KMS-11 (cell line): ENCODE results near the gene IL22.

Experiments used
- H2AFZ ChIP-seq: fragments of 200-600 bp; sonication (generic); 2 replicates; pipeline ENCODE4 v1.6.1; 2016; ENCODE audit warnings: antibody characterized with exemption, mixed run types, low read depth
- H3K27ac ChIP-seq: fragments of 200-600 bp; sonication (generic); 2 replicates; pipeline ENCODE4 v1.6.1; 2016; ENCODE audit warnings: mild to moderate bottlenecking, mixed run types
- H3K27me3 ChIP-seq: fragments of 200-600 bp; sonication (generic); 2 replicates; pipeline ENCODE4 v1.6.1; 2017; ENCODE audit warnings: mild to moderate bottlenecking, low read depth, mixed run types, moderate library complexity; ENCODE audit not compliant: insufficient read depth
- H3K36me3 ChIP-seq: fragments of 200-600 bp; sonication (generic); 2 replicates; pipeline ENCODE4 v1.6.1; 2017; ENCODE audit warnings: mild to moderate bottlenecking, mixed run types; ENCODE audit not compliant: insufficient read depth
- H3K4me1 ChIP-seq: fragments of 200-600 bp; sonication (generic); 2 replicates; pipeline ENCODE4 v1.6.1; 2016; ENCODE audit warnings: mild to moderate bottlenecking, low read depth, mixed run types; ENCODE audit not compliant: poor library complexity, severe bottlenecking
- H3K4me2 ChIP-seq: fragments of 200-600 bp; sonication (generic); 2 replicates; pipeline ENCODE4 v1.7.0; 2016; ENCODE audit warnings: mild to moderate bottlenecking, mixed run types
- H3K4me3 ChIP-seq: fragments of 200-600 bp; sonication (generic); IDR thresholded peaks from 2 replicates; pipeline ENCODE4 v1.6.1; 2017; ENCODE audit warnings: low read depth, low read length, mixed read lengths; ENCODE audit not compliant: insufficient read depth
- H3K79me2 ChIP-seq: fragments of 200-600 bp; sonication (generic); 2 replicates; pipeline ENCODE4 v1.6.1; 2016; ENCODE audit warnings: low read depth, mixed run types; ENCODE audit not compliant: insufficient read depth
- H3K9ac ChIP-seq: fragments of 200-600 bp; sonication (generic); 2 replicates; pipeline ENCODE4 v1.6.1; 2016; ENCODE audit warnings: mild to moderate bottlenecking, mixed run types
- H4K20me1 ChIP-seq: fragments of 200-600 bp; sonication (generic); 2 replicates; pipeline ENCODE4 v1.6.1; 2016; ENCODE audit warnings: mild to moderate bottlenecking, mixed run types; ENCODE audit not compliant: insufficient read depth
- CTCF ChIP-seq: fragments of 200-600 bp; sonication (generic); conservative IDR thresholded peaks from 2 replicates; pipeline ENCODE4 v1.6.1; 2017; ENCODE audit warnings: low read depth, mild to moderate bottlenecking, antibody characterized with exemption, low read length, moderate library complexity, mixed read lengths

The IL22 gene

GRCh38 chr12:68227356-68227755, 26.0 kb downstream of the IL22 start:
- H3K79me2 ChIP-seq = no peaks in the 10 kb centered on the region
- no peak overlapping the region for H3K4me2 ChIP-seq
- TF ChIP-seq CTCF = no peak
- no peaks in the 10 kb centered on the region for H3K36me3 ChIP-seq
- no peak overlapping the region for H2AFZ ChIP-seq
- no peaks in the 10 kb centered on the region for H3K27me3 ChIP-seq
- H3K4me1 ChIP-seq = peaks cover 10% of the 10 kb centered on the region
- no peaks in the 10 kb centered on the region for H4K20me1 ChIP-seq
- no peak overlapping the region for H3K9ac ChIP-seq
- no peak overlapping the region for H3K27ac ChIP-seq
- no peak overlapping the region for H3K4me3 ChIP-seq

GRCh38 chr12:68225576-68226476, 27.6 kb downstream of the IL22 start, which contains the start of gene IL26:
IL26 (minus strand) TSS chr12:68225810; CDS start chr12:68225756, 54 bp downstream.
- Histone ChIP-seq H2AFZ (no peak within 1 kb of the TSS), H3K79me2 (no peaks in the 10 kb centered on the region), H3K4me3 (no peak within 1 kb of the TSS), H3K27ac (no peak within 1 kb of the TSS), H3K9ac (no peak within 1 kb of the TSS), H4K20me1 (no peaks in the 10 kb centered on the region), H3K27me3 (no peaks in the 10 kb centered on the region), H3K36me3 (no peaks in the 10 kb centered on the region), H3K4me1 (peaks cover 10% of the 10 kb centered on the region), H3K4me2 (no peak within 1 kb of the TSS)
- TF ChIP-seq CTCF = no peak

GRCh38 chr12:68224613-68225285, 28.7 kb downstream of the IL22 start:
- no peak overlapping the region for H3K27ac ChIP-seq
- no peak overlapping the region for H3K4me3 ChIP-seq
- H4K20me1 ChIP-seq = no peaks in the 10 kb centered on the region
- no peak overlapping the region for H3K4me2 ChIP-seq
- no peak overlapping the region for H2AFZ ChIP-seq
- H3K9ac ChIP-seq = no peak overlapping the region
- TF ChIP-seq CTCF = no peak
- no peaks in the 10 kb centered on the region for H3K27me3 ChIP-seq
- no peaks in the 10 kb centered on the region for H3K36me3 ChIP-seq
- peaks cover 10% of the 10 kb centered on the region for H3K4me1 ChIP-seq
- no peaks in the 10 kb centered on the region for H3K79me2 ChIP-seq

- Histone ChIP-seq H3K27ac (no peak overlapping the region), H2AFZ (peak overlapping the region; percentile 55), H3K4me3 (no peak overlapping the region), H3K4me1 (peaks cover 10% of the 10 kb centered on the region), H3K4me2 (peak overlapping the region; percentile 38), H3K79me2 (no peaks in the 10 kb centered on the region), H3K27me3 (no peaks in the 10 kb centered on the region), H4K20me1 (no peaks in the 10 kb centered on the region), H3K9ac (no peak overlapping the region), H3K36me3 (no peaks in the 10 kb centered on the region)
- TF ChIP-seq CTCF = peak; percentile 99
These were observed 30.2 kb downstream of the IL22 start for GRCh38 chr12:68223067-68223747.
